ENCODE data around the gene SF3B2.

The SF3B2 gene

GRCh38 chr11:66080055-66080817, 28.1 kb downstream of the SF3B2 start:
- Histone ChIP-seq H3K27ac (peak overlapping the region; percentile 94), H3K9me3 (no peaks in the 10 kb centered on the region), H3K36me3 (peaks cover 17% of the 10 kb centered on the region), H3K27me3 (no peaks in the 10 kb centered on the region), H3K4me1 (ENCODE audit: control insufficient read depth in 1 of 2, insufficient read depth in 1 of 2, low read depth in 1 of 2, low read length in 1 of 2) (peaks cover 52 to 56% of the 10 kb centered on the region in 2 experiments), H3K4me3 (ENCODE audit: low read depth in 1 of 2, low read length in 1 of 2) (peak overlapping the region; percentile 30 to 51)
- no peak for TF ChIP-seq CTCF (IDR thresholded peaks at IDR 0.05)

- H3K4me1 ChIP-seq (ENCODE audit: control insufficient read depth in 1 of 2, insufficient read depth in 1 of 2, low read depth in 1 of 2, low read length in 1 of 2): peaks cover 52 to 56% of the 10 kb centered on the region in 2 experiments
- peak overlapping the region; percentile 94 for H3K27ac ChIP-seq
- peak; percentile 13 for TF ChIP-seq CTCF (IDR thresholded peaks at IDR 0.05)
Observed at GRCh38 chr11:66081505-66081904, 29.3 kb downstream of the SF3B2 start.

GRCh38 chr11:66082946-66083698, 31.0 kb downstream of the SF3B2 start:
- H3K36me3 ChIP-seq: peaks cover 5% of the 10 kb centered on the region
- no peaks in the 10 kb centered on the region for H3K27me3 ChIP-seq
- peak overlapping the region in 1 of 2 experiments; percentile 30 for H3K4me3 ChIP-seq (ENCODE audit: low read depth in 1 of 2, low read length in 1 of 2)
- peak overlapping the region; percentile 94 for H3K27ac ChIP-seq
- no peaks in the 10 kb centered on the region for H3K9me3 ChIP-seq
- peaks cover 52 to 56% of the 10 kb centered on the region in 2 experiments for H3K4me1 ChIP-seq (ENCODE audit: control insufficient read depth in 1 of 2, insufficient read depth in 1 of 2, low read depth in 1 of 2, low read length in 1 of 2)
- no peak for TF ChIP-seq CTCF (IDR thresholded peaks at IDR 0.05)

More at GRCh38 chr11:66081505-66081904, 29.3 kb downstream of the SF3B2 start:
- Histone ChIP-seq H3K4me3 (ENCODE audit: low read depth in 1 of 2, low read length in 1 of 2) (peak overlapping the region; percentile 30 to 51), H3K36me3 (peaks cover 7% of the 10 kb centered on the region), H3K9me3 (no peaks in the 10 kb centered on the region), H3K27me3 (no peaks in the 10 kb centered on the region)

GRCh38 chr11:66083767-66084166, 31.6 kb downstream of the SF3B2 start:
- Histone ChIP-seq H3K27ac (peak overlapping the region; percentile 94), H3K4me3 (ENCODE audit: low read depth in 1 of 2, low read length in 1 of 2) (no peak overlapping the region), H3K9me3 (no peaks in the 10 kb centered on the region), H3K4me1 (ENCODE audit: control insufficient read depth in 1 of 2, insufficient read depth in 1 of 2, low read depth in 1 of 2, low read length in 1 of 2) (peaks cover 50 to 56% of the 10 kb centered on the region in 2 experiments), H3K27me3 (no peaks in the 10 kb centered on the region), H3K36me3 (peaks cover 5% of the 10 kb centered on the region)
- TF ChIP-seq CTCF (IDR thresholded peaks at IDR 0.05): no peak

- Histone ChIP-seq H3K4me1 (ENCODE audit: control insufficient read depth in 1 of 2, insufficient read depth in 1 of 2, low read depth in 1 of 2, low read length in 1 of 2) (peaks cover 40 to 49% of the 10 kb centered on the region in 2 experiments), H3K9me3 (no peaks in the 10 kb centered on the region), H3K4me3 (ENCODE audit: low read depth in 1 of 2, low read length in 1 of 2) (no peak overlapping the region), H3K27me3 (no peaks in the 10 kb centered on the region), H3K27ac (peak overlapping the region; percentile 1), H3K36me3 (peaks cover 2% of the 10 kb centered on the region)
- TF ChIP-seq CTCF (IDR thresholded peaks at IDR 0.05): no peak
Observed at GRCh38 chr11:66084821-66085475, 32.8 kb downstream of the SF3B2 start.

Measured in neutrophil (primary cell).